H1 (cell line): ENCODE measurements around the gene NAE1. TPM values are rescaled to one million over a fixed set of nuclear protein-coding genes. Genes with fewer than 3 reads are reported as not detected.

ENCODE experiments used
- BACH1 ChIP-seq: IDR thresholded peaks from 2 replicates; pipeline ENCODE4 v1.6.1; 2012; ENCODE audit warnings: low read length, improper control_type of control experiment
- JUND ChIP-seq: IDR thresholded peaks from 2 replicates; pipeline ENCODE4 v1.6.1; 2011; ENCODE audit warnings: mild to moderate bottlenecking, improper control_type of control experiment, low read length
- MAFK ChIP-seq: IDR thresholded peaks from 2 replicates; pipeline ENCODE4 v1.6.1; 2012; ENCODE audit warnings: low read depth, mild to moderate bottlenecking, improper control_type of control experiment, low read length
- RFX5 ChIP-seq: IDR thresholded peaks from 2 replicates; pipeline ENCODE4 v1.6.1; 2011; ENCODE audit warnings: low read depth, low read length, improper control_type of control experiment, borderline replicate concordance
- ZNF274 ChIP-seq: IDR thresholded peaks from 2 replicates; pipeline ENCODE4 v1.7.0; 2012; ENCODE audit warnings: low read length, borderline replicate concordance; ENCODE audit errors: extremely low read depth
- polyA plus RNA-seq, 7 experiments: library from polyadenylated mRNA; depleted of rRNA in 3 of 7; stranded (reverse) in 5 of 7; unstranded in 2 of 7; fragments of >200 nt in 5 of 7; fragments of 200-250 nt in 2 of 7; gene quantifications; 1 replicate in 5 of 7; 2 replicates in 1 of 7; 4 replicates in 1 of 7; pipeline versions ENCODE4 v1.2.1 to v1.2.3, GENCODE V29; 2011 to 2013; ENCODE audit warnings: missing spikeins in 2 of 7, mixed read lengths in 2 of 7
- total RNA-seq: library from RNA; stranded (reverse); fragmentation: NEBNext Ultra II Directional; extraction: Animal tissue kit (Norgen Biotek cat#: 25700); gene quantifications from 2 replicates; pipeline ENCODE4 v1.2.1, GENCODE V29; 2021

The NAE1 gene
- total and polyA plus RNA-seq, 2 of the 8 experiments (the other 6 are each of a cell fraction or from before 2014, with no cell fraction given) = 66.6 to 155 TPM

GRCh38 chr16:66787427-66787826, 43.3 kb downstream of the NAE1 start (continued):
- TF ChIP-seq BACH1 = no peak
- TF ChIP-seq RFX5 = no peak
- no peak for TF ChIP-seq MAFK
- no peak for TF ChIP-seq JUND
- TF ChIP-seq ZNF274 = no peak
- TF ChIP-seq, all 59 proteins: peak for 0
